Prostate gland (tissue), 2 donors: ENCODE data around the gene TNIP1.

Source experiments
- POLR2A ChIP-seq: fragments of 450-650 bp; IDR thresholded peaks from one replicate; pipeline ENCODE4 v1.6.1; 2016; ENCODE audit warnings: antibody characterized with exemption, mild to moderate bottlenecking
- POLR2AphosphoS5 ChIP-seq: sonication (generic); formaldehyde crosslinking; IDR thresholded peaks from one replicate; pipeline ENCODE4 v1.6.1; 2017; ENCODE audit warnings: antibody characterized with exemption
- TF ChIP-seq, protein P1 (sequence below), 4 experiments: fragments of 200-600 bp in 2 of 4; fragments of 450-650 bp in 2 of 4; sonication (generic) in 2 of 4; IDR thresholded peaks; 1 replicate in 3 of 4; 2 replicates in 1 of 4; pipeline ENCODE4 v1.5.1; 2016 to 2019; ENCODE audit warnings: antibody characterized with exemption in 4 of 4, mild to moderate bottlenecking in 2 of 4, moderate library complexity in 2 of 4

DNA sequence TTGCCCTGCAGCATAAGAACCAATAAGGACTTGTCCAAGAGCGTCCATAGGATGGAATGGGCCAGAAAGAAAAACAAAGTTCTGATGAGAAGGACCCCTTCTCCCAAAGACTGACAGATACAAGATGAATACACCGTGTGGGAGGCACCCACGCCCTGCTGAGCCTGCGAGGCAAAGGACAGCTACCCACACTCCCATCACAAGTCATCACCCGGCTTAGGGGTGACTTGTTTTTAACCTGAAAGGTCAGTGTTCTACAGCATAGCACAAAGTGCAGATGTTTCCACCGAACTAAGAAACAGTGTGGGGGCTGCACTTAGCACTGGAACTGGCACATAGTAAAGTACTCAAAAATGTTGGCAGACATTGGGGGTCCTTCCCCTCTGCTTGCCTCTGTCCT is 13.9 kb downstream of the TNIP1 start:
- TF ChIP-seq, protein P1, sequence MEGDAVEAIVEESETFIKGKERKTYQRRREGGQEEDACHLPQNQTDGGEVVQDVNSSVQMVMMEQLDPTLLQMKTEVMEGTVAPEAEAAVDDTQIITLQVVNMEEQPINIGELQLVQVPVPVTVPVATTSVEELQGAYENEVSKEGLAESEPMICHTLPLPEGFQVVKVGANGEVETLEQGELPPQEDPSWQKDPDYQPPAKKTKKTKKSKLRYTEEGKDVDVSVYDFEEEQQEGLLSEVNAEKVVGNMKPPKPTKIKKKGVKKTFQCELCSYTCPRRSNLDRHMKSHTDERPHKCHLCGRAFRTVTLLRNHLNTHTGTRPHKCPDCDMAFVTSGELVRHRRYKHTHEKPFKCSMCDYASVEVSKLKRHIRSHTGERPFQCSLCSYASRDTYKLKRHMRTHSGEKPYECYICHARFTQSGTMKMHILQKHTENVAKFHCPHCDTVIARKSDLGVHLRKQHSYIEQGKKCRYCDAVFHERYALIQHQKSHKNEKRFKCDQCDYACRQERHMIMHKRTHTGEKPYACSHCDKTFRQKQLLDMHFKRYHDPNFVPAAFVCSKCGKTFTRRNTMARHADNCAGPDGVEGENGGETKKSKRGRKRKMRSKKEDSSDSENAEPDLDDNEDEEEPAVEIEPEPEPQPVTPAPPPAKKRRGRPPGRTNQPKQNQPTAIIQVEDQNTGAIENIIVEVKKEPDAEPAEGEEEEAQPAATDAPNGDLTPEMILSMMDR (IDR thresholded peaks at IDR 0.05) = no peak
- TF ChIP-seq POLR2A (no peak), POLR2AphosphoS5 (no peak)
